Astrocyte of the cerebellum (primary cell): Measurements from ENCODE around the gene CDX1.

Experiments used
- DNase-seq: peaks from one replicate; pipeline ENCODE4 v3.0.0-alpha.2; 2011; ENCODE audit warnings: low read depth
- H3K4me3 ChIP-seq: 2 replicates; pipeline ENCODE4 v1.5.1; 2011; ENCODE audit warnings: mild to moderate bottlenecking, low read depth, low read length, moderate library complexity
- in situ Hi-C: cut with HindIII; loops from 2 replicates; pipeline ENCODE4 v1.10.0; 2017; ENCODE audit warnings: low sequenced_read_pairs
- TF ChIP-seq, protein P1 (sequence below): IDR thresholded peaks from 2 replicates; pipeline ENCODE4 v1.5.1; 2012; ENCODE audit warnings: low read length, low read depth, moderate library complexity, mild to moderate bottlenecking; ENCODE audit errors: missing control alignments

CDX1 gene

DNA sequence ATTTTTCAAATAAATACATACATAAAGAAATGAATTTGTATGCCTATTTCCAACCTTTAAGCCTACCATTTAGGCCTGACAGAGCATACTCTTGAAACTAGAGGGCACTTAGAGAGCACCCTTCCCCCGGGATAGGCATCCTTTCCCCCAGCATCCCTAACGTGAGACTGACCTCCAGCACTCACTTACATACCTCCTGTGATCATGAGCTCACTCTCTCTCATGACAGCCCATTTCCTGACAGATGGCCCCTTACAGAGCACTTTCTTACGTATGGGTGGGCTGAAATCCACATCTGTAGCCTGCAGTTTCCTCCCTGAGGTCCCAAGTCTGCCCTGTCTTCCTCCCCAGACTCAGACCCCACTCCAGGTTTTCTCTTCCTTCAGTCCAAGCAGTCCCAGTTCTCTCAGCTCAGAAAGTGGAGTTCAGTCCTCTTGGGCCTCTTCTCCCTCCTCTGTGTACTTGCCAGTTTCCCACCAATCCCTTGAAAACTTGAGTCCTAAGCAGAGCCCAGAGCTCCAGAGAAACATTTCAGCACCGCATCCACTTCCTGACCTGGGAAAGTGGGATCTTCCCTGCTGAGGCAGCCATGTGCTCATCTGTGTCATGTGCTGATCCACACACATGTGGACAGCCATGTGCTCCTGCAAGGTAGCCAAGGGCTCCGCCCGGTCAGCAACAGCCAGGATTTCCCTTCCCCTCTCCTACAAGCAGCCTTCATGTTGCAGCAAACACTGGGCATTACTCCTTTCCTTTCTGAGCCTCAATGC is 2.2 kb upstream of the CDX1 start:
- in situ Hi-C loops = no loop called here
- DNase-seq = no peak
- TF ChIP-seq, protein P1, sequence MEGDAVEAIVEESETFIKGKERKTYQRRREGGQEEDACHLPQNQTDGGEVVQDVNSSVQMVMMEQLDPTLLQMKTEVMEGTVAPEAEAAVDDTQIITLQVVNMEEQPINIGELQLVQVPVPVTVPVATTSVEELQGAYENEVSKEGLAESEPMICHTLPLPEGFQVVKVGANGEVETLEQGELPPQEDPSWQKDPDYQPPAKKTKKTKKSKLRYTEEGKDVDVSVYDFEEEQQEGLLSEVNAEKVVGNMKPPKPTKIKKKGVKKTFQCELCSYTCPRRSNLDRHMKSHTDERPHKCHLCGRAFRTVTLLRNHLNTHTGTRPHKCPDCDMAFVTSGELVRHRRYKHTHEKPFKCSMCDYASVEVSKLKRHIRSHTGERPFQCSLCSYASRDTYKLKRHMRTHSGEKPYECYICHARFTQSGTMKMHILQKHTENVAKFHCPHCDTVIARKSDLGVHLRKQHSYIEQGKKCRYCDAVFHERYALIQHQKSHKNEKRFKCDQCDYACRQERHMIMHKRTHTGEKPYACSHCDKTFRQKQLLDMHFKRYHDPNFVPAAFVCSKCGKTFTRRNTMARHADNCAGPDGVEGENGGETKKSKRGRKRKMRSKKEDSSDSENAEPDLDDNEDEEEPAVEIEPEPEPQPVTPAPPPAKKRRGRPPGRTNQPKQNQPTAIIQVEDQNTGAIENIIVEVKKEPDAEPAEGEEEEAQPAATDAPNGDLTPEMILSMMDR = no peak
- H3K4me3 ChIP-seq = no peak overlapping the region

DNA sequence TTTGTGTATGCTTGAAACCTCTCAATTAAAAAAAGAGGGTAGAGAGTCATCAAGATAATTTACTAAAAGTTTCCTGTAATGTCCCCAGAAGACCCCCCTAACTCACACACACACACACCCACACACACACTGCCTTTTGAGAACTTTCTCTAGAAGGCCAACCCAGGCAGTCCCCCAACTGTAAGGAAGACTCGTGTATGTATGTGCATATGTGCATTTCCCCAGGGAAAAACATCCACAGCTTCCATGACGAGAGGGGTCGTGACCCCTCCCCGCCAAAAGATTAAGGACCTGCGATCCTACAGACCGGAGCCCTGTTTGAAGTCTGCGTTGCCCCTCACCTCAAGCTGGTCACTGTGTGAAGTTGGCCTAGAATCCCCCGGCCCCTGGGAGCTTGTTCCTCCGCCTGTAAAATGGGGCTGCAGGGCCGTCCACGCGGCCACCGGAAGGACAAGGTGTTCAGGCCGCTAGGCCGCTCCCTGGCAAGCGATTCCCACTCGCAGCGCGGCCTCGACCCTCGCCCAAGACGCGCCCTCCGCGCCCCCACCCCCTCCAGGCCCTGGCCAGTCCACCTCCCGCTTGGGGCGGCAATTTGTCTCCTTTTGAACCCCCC is 435 bp upstream of the CDX1 start:
- H3K4me3 ChIP-seq = no peak overlapping the region
- TF ChIP-seq, protein P1 = no peak
- in situ Hi-C loops = no loop called here
- DNase-seq = no peak

DNA sequence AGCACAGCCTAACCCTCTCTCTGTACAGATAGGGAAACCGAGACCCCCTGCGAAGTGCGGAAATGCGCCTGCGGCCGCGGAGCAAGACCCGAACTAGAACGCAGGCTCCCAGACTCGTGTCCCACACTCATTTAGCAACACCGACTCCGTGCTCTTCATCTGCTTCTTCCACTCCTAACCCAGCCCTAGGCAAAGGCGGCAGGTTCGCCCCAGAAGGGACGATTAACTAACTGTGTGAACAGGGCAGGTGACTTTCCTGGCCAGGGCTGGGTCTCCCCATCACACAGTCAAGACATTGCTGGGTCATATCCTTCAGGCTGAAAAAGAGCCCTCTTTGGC is 903 bp downstream of the CDX1 start:
- in situ Hi-C loops = no loop called here
- no peak overlapping the region for H3K4me3 ChIP-seq
- TF ChIP-seq, protein P1 = no peak
- no peak for DNase-seq

DNA sequence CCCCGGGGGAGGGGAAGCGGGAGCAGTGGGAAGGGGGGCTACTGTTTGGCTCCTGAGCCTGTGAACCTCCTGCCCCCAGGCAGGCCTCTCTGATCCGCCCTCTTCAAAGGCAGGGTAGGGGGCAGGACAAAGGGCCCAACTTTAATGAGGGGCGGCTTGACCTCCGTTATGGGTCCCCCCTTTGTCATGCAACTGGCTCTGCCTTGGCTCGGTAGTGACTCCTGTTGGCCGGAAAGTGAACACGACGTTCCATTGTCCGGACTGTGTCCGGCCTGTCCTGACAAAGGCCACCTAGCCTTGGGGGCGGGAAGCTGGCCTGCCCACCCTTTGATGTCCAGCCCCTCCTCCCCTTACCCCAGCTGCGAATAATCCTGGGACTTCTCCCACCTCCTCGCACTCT is 1.3 kb downstream of the CDX1 start:
- in situ Hi-C loops = no loop called here
- H3K4me3 ChIP-seq = no peak overlapping the region
- DNase-seq = no peak
- TF ChIP-seq, protein P1 = no peak

DNA sequence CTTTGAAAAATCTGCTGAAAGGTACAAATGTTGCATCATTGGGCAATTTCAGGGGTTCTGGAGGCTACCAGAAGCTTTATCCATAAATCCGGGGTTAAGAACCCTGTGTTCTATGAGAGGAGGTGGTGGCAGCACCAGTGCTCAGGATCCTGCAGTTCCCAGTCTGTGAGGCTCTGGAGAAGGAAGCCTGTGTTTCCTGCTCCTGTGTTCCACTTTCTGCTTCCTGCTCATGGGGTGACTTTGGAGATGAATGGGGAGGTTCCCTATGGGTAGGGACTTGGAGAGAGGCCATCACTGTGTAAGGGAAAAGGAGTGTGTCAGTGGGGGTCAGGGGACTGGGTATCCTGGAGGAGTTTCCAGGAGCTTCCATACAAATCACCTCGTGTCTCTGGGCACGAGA is 2.3 kb downstream of the CDX1 start:
- TF ChIP-seq, protein P1 = no peak
- no peak for DNase-seq
- in situ Hi-C loops = no loop called here
- H3K4me3 ChIP-seq = no peak overlapping the region

DNA sequence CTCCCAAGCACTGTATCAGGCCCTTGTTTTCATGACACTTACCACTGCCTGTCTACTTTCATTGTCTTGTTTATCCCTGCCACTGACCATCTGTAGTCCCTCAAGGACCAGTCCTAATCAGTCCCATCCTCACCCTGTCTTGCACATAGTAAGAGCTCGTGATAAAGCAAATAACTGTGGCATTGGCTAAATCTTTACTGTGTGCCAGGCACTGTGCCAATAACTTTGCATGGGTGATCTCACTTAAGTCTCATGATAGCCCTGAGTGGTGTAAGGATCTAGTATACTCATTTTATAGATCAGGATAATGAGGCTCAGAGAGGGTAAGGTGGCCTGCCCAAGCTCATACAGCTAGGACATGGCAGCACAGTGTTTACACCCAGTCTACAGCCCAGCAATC is 5.6 kb downstream of the CDX1 start:
- H3K4me3 ChIP-seq = no peak overlapping the region
- DNase-seq = no peak
- in situ Hi-C loops = loop anchor here (5.0 kb wide), 1 partner anchor 60 kb away; no protein-coding TSS in a partner anchor
- TF ChIP-seq, protein P1 = no peak
